Ovary (tissue), 3 donors: Measurements from ENCODE around the gene GRIA4.

ENCODE experiments used
- EP300 ChIP-seq: sonication (generic); formaldehyde crosslinking; IDR thresholded peaks from one replicate; pipeline ENCODE4 v1.6.1; 2017; ENCODE audit warnings: antibody characterized with exemption
- POLR2A ChIP-seq: fragments of 450-650 bp; IDR thresholded peaks from one replicate; pipeline ENCODE4 v1.6.1; 2017; ENCODE audit warnings: antibody characterized with exemption, mild to moderate bottlenecking, moderate library complexity
- TF ChIP-seq, protein P1 (sequence below), 3 donors: fragments of 450-650 bp in 2 of 3; fragments of 200-600 bp in 1 of 3; IDR thresholded peaks; one replicate each; pipeline versions ENCODE4 v1.5.1 to v1.8.0; 2016 to 2022; ENCODE audit warnings: antibody characterized with exemption in 3 of 3, mild to moderate bottlenecking in 1 of 3
- donor health status: DM: no; HTN: no; CAD: no.

DNA sequence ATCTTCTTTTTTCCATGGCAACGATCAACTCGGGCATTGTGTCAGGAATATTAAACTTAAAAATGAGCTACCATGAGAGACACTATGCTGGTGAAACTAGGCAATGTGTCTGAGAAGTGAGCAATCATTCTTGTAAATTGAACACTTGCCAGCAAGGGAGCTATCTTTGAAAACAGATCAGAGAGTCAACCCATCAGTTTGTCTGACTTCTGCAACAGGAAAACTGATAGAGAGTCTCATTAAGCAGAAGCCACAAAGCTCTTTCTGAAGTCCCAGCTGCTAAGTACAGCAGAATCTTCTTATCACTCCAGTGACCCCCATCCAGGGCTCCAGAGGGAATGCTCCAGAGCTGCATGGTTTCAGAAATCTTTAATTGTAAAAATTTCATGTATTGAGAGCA is 297.4 kb downstream of the GRIA4 start:
- TF ChIP-seq POLR2A (no peak), EP300 (no peak)
- TF ChIP-seq, protein P1, sequence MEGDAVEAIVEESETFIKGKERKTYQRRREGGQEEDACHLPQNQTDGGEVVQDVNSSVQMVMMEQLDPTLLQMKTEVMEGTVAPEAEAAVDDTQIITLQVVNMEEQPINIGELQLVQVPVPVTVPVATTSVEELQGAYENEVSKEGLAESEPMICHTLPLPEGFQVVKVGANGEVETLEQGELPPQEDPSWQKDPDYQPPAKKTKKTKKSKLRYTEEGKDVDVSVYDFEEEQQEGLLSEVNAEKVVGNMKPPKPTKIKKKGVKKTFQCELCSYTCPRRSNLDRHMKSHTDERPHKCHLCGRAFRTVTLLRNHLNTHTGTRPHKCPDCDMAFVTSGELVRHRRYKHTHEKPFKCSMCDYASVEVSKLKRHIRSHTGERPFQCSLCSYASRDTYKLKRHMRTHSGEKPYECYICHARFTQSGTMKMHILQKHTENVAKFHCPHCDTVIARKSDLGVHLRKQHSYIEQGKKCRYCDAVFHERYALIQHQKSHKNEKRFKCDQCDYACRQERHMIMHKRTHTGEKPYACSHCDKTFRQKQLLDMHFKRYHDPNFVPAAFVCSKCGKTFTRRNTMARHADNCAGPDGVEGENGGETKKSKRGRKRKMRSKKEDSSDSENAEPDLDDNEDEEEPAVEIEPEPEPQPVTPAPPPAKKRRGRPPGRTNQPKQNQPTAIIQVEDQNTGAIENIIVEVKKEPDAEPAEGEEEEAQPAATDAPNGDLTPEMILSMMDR (IDR thresholded peaks at IDR 0.05): no peak
